Measurements from ENCODE around the gene LHPP.

Gene LHPP

DNA sequence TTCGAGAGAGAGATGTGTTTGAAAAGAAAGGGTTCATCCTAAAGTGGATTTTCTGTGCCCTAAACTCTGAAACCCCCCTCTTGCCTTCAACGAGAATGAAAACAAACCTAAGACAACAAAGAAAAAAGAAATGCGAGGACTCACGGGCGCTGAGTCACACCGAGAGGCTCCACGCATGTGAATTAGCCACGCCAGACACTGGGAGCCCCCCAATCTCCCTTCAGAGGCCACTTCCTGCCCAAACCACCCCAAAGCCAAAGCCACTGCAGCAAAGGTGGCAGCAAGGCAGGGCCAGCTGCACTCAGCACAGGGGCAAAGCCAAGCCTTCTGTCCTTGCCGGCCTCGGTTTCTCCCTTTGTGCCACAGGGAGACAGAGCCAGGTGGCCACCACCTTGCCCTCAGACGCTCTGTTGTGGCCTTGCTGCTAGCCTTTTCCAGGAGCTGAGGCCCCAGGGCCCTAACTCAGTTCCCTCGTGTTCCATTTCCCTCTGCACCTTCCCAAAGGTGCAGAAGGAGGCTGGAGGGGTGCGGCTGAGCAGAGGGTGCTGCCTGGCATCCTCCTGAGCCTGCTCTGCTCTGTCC, 189.3 kb downstream of the LHPP start:
- no peaks in the 10 kb centered on the region for H3K27me3 Mint-ChIP-seq
- H3K36me3 Mint-ChIP-seq (ENCODE audit: insufficient read depth): peaks cover 65% of the 10 kb centered on the region
- H3K4me3 Mint-ChIP-seq: peak overlapping the region; percentile 75 to 85
- peaks cover 85 to 94% of the 10 kb centered on the region in 2 donors for H3K4me1 Mint-ChIP-seq (ENCODE audit: low read depth in 2 of 2)
- H3K27ac Mint-ChIP-seq: peak overlapping the region; percentile 99 to 100
- DNase-seq (peak; percentile 78 to 84 (median 80)), ATAC-seq (replicated peaks) (peak; percentile 68)
- no peaks in the 10 kb centered on the region for H3K9me3 Mint-ChIP-seq

DNA sequence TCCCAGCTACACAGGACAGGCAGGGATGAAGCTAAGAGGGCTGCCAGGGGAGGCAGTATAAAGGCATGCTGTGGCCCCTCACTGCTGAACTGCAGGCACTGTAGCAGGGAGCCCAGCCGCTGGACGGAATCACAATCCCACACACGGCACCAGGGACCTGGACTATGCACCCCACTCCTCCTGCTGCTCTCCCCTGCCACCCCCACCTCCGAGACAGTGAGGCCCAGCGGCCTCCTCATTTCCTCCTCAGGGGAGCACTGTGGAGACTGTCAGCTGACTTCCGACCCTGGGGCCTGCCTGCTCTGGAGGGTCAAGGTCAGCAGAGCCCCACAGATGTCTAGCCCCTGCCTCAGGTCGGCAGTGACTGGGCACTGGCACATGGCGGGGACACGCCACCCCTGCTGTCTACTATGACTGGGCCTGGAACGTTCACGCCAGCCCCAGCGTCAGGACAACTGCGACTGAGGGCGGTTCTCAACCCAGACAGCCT, 189.8 kb downstream of the LHPP start:
- H3K36me3 Mint-ChIP-seq (ENCODE audit: insufficient read depth): peaks cover 66% of the 10 kb centered on the region
- ATAC-seq (replicated peaks) (peak; percentile 3), DNase-seq (no peak)
- H3K4me3 Mint-ChIP-seq: peak overlapping the region; percentile 75 to 85
- peak overlapping the region; percentile 99 to 100 for H3K27ac Mint-ChIP-seq
- peaks cover 84 to 95% of the 10 kb centered on the region in 2 donors for H3K4me1 Mint-ChIP-seq (ENCODE audit: low read depth in 2 of 2)
- H3K27me3 Mint-ChIP-seq: no peaks in the 10 kb centered on the region
- H3K9me3 Mint-ChIP-seq: no peaks in the 10 kb centered on the region

DNA sequence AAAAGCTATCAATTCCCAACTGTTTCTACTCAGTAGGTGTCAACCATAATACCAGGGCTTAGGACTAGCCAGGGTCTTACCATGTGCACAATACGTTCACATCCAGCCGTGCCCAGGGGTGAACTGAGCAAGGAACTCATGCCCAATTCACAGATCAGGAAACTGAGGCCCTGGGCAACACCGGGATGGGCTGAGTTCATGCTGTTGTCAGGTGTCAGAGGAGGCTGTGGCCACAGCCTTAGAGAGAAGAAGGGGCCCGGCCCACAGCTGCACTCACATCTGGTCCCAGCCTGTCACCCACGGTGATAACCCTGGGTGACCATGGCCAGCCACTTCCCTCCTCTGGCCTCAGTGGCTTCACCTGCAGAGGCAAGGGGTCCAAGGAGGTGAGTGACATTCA, 190.6 kb downstream of the LHPP start:
- Mint-ChIP-seq H3K27ac (peak overlapping the region; percentile 99 to 100), H3K9me3 (no peaks in the 10 kb centered on the region), H3K4me1 (ENCODE audit: low read depth in 2 of 2) (peaks cover 83 to 89% of the 10 kb centered on the region in 2 donors), H3K36me3 (ENCODE audit: insufficient read depth) (peaks cover 59% of the 10 kb centered on the region), H3K27me3 (no peaks in the 10 kb centered on the region), H3K4me3 (peak overlapping the region; percentile 75 to 85)
- no peak for ATAC-seq (replicated peaks)
- no peak for DNase-seq

DNA sequence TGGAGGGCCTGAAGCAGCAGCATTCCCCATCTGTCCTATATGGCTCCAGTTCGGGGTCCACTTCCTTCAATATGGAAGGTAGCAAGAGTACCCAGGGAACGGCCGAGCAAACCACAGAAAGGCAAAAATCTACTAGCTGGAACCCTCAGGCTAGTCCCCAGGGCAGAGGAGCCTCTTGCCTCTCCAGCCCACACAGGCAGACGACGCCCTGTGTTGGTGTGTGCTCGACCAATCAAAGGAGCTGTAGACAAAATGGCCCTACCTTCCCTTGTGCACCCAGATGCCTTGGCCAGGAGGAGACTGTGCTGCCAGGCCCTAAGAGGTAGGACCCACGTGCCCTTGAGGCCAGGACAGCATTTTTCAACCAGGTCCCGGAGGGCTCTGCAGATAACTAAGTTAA, 191.1 kb downstream of the LHPP start:
- Mint-ChIP-seq H3K27me3 (no peaks in the 10 kb centered on the region), H3K27ac (peak overlapping the region; percentile 99 to 100), H3K9me3 (no peaks in the 10 kb centered on the region), H3K36me3 (ENCODE audit: insufficient read depth) (peaks cover 60% of the 10 kb centered on the region), H3K4me3 (peak overlapping the region; percentile 75 to 85), H3K4me1 (ENCODE audit: low read depth in 2 of 2) (peaks cover 83 to 88% of the 10 kb centered on the region in 2 donors)
- DNase-seq (no peak), ATAC-seq (replicated peaks) (no peak)

DNA sequence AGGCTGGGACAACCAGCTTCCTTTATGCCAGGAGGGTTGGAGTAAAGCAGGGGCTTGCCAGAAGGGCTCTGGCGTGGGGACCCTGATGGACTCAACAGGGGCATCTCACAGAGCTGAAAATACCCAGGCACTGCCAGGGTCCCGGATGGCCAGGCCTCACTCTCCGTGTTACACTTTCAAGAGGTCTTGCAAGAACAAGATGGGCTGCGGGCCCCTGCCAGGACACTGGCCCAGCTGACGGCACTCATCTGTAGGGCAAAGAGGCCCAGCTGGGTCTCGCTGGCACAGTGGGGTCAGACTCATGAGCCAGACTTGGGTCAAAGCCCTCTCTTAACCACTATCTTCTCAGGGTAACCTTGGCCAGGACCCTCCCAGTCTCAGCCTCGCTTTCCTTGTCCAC, 191.7 kb downstream of the LHPP start:
- Mint-ChIP-seq H3K36me3 (ENCODE audit: insufficient read depth) (peaks cover 60% of the 10 kb centered on the region), H3K27me3 (no peaks in the 10 kb centered on the region), H3K4me3 (peak overlapping the region; percentile 18 to 43), H3K4me1 (ENCODE audit: low read depth in 2 of 2) (peaks cover 83 to 88% of the 10 kb centered on the region in 2 donors), H3K9me3 (no peaks in the 10 kb centered on the region), H3K27ac (peak overlapping the region; percentile 99 to 100)
- ATAC-seq (replicated peaks): no peak
- no peak for DNase-seq

DNA sequence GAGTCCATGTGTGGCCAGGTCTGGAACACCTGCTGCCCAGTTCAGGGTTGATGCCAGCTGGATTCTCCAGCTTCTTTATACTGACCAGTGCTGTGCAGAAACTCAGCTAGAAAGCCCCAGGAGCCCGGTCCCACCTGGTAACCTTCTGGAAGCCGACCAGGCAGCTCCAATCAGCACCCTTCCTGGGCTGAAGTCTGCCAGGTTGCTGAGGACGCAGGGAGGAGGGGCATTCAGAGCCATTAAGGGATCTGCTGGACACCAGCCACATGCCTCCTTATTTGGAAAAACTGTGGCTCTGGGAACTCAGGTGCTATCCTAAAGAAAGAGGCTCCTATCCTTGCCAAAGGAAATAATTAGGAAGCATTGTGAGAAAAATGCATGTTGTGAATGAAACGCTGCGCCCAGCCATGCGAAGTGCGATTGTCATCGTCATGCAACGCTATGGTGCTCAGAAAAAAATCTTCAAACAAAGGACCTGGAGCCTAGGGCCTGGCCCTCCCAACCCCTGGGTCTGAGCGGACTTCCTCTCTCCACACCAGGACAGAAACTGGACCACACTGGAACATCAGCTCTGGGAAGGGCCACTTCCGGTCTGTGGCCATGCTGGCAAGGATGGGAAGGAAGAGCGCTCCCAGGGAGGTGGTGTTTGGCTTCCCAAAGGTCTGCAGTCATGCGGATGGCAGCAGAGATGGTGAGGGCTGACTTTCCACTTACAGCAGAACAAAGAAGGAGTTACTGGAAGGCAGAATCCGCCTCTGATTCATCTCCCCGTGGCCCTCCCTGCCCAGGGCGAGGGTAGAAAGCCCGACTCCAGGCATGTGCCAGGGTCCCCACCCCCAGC, 192.4 kb downstream of the LHPP start:
- peaks cover 63% of the 10 kb centered on the region for H3K36me3 Mint-ChIP-seq (ENCODE audit: insufficient read depth)
- H3K4me3 Mint-ChIP-seq: peak overlapping the region; percentile 6 to 52
- H3K4me1 Mint-ChIP-seq (ENCODE audit: low read depth in 2 of 2): peaks cover 83 to 88% of the 10 kb centered on the region in 2 donors
- H3K27me3 Mint-ChIP-seq: no peaks in the 10 kb centered on the region
- ATAC-seq (replicated peaks) (no peak), DNase-seq (no peak)
- H3K27ac Mint-ChIP-seq: peak overlapping the region; percentile 99 to 100
- H3K9me3 Mint-ChIP-seq: no peaks in the 10 kb centered on the region

DNA sequence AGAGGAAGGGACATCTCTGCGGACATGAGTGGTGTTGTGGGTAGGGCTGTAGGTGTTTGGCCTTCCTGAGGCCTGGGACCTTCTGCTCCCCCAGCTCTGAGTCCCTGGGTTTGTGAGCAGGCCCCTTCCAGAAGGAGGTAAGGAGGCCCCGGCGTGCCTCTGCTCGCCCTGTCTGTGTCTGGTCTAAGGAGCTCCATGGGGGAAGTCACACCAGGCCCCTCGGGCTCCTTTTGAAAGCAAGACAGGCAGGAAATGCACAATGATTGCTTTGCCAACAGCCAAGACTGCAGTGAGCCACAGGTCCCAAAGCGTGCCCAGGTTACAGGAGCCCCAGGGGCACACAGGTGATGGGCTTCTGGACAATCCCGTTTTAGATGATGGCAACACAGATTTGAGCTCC, 193.1 kb downstream of the LHPP start:
- Mint-ChIP-seq H3K27me3 (no peaks in the 10 kb centered on the region), H3K4me3 (peak overlapping the region; percentile 6 to 52), H3K4me1 (ENCODE audit: low read depth in 2 of 2) (peaks cover 83 to 89% of the 10 kb centered on the region in 2 donors), H3K36me3 (ENCODE audit: insufficient read depth) (peaks cover 62% of the 10 kb centered on the region), H3K27ac (peak overlapping the region; percentile 99 to 100), H3K9me3 (no peaks in the 10 kb centered on the region)
- peak; percentile 4 for ATAC-seq (replicated peaks)
- DNase-seq: peak; percentile 40 to 49 (median 43)

DNA sequence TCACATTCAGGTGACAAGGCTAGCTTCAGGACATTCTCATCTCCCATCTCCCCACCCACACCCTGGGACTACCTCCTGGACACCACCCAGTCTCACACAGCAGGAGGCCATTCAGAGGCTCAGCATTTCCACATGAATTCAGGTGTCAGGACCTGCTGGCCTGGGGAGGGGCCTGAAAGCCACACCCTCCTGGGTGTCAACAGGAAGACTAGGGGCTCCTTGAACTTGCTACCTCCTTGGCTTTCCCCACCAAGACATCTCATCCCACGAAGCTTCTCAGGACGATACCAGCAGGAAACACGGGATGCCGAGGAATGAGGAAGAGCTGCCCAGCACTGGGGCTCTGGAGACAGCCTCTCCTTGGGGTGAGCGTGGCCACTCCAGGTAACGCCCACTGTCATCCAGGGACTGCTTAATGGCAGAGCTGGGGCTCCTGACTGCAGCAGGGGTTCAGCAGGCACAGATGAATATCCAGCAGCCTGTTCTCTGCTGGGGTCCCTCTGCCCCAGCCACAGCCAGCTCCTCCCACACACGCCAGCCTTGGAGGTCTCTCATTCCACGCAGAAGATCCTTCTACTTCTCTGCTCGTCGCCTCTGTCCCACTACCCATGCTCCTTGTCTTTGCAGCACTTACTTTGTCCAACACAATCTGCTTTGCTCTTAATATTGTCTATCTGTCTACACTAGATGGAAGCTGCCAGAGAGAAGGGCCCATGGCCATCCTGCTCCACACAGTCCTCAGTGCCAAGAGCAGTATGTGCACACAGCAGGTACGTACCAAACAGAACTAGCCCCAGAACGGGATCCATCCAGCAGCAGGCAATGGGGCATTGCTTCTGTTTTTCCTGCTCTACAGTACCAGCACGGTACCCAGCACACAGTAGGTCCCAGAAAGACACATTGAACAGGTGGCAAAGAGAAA, 193.8 kb downstream of the LHPP start:
- H3K27ac Mint-ChIP-seq: peak overlapping the region; percentile 99 to 100
- ATAC-seq (replicated peaks): no peak

DNA sequence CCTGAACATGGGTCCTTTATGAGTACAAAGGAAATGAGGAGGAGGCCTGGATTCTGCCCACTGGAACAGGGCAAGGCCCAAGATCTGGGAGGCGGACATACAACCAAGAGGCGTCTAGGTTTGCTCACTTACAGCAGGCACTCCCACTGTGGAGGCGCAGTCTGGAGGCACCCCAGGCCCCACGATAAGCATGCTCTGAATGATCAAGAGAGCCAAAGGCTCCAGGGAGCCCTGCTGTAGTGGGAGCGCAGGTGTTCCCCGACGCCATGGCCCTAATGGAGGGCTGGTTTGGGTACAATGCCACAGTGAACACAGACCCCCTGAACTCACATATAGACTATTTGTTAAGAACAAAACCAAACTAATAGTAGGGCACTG, 194.5 kb downstream of the LHPP start:
- H3K4me1 Mint-ChIP-seq (ENCODE audit: low read depth in 2 of 2): peaks cover 81 to 86% of the 10 kb centered on the region in 2 donors
- no peaks in the 10 kb centered on the region for H3K9me3 Mint-ChIP-seq
- peak overlapping the region; percentile 6 to 52 for H3K4me3 Mint-ChIP-seq
- peaks cover 59% of the 10 kb centered on the region for H3K36me3 Mint-ChIP-seq (ENCODE audit: insufficient read depth)
- DNase-seq (no peak), ATAC-seq (replicated peaks) (no peak)
- H3K27ac Mint-ChIP-seq: peak overlapping the region; percentile 99 to 100
- no peaks in the 10 kb centered on the region for H3K27me3 Mint-ChIP-seq

More for the DNA sequence above, 193.8 kb downstream of the LHPP start:
- H3K36me3 Mint-ChIP-seq (ENCODE audit: insufficient read depth): peaks cover 62% of the 10 kb centered on the region
- peak overlapping the region; percentile 6 to 52 for H3K4me3 Mint-ChIP-seq
- DNase-seq: no peak
- no peaks in the 10 kb centered on the region for H3K9me3 Mint-ChIP-seq
- H3K27me3 Mint-ChIP-seq: no peaks in the 10 kb centered on the region
- peaks cover 83 to 90% of the 10 kb centered on the region in 2 donors for H3K4me1 Mint-ChIP-seq (ENCODE audit: low read depth in 2 of 2)

DNA sequence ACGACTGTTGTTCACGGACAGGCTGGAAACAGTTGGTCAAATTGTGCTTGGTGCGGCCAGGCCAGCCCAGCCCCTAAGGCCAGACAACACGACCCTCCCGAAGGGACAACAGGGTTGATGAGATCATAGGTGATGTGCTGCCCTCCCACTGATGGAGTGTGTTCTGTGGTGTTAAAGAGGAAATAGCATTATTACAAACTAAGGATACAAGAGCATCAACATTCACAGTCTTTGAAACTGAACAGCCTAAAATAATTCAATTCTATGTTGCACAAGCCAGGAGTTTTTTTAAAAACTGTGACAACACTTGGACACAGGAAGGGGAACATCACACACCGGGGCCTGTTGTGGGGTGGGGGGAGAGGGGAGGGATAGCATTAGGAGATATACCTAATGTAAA, 194.9 kb downstream of the LHPP start:
- Mint-ChIP-seq H3K27ac (peak overlapping the region; percentile 99 to 100), H3K4me3 (peak overlapping the region; percentile 24 to 52), H3K27me3 (no peaks in the 10 kb centered on the region), H3K4me1 (ENCODE audit: low read depth in 2 of 2) (peaks cover 81 to 85% of the 10 kb centered on the region in 2 donors), H3K9me3 (no peaks in the 10 kb centered on the region), H3K36me3 (ENCODE audit: insufficient read depth) (peaks cover 57% of the 10 kb centered on the region)
- DNase-seq (no peak), ATAC-seq (replicated peaks) (no peak)

DNA sequence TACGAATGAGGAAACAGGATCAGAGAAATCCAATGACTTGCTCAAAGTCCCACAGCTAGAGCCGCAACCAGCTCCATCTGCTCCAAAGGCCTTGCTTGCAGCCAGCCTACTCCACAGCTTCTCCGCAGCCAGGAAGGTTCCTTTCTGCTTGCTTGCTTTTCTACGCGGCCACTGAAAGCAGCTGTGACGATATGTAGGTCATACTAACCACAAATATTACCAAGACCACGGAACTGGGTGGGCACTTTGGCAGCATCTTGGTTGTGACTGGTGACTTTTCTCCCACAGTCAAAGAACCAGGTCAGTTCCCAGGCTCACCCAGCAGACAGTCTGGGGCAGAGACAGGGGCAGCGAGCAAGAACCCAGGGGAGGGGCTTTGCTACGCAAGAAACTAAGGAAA, 196.2 kb downstream of the LHPP start:
- peak; percentile 52 to 71 (median 67) for DNase-seq
- ATAC-seq (replicated peaks): peak; percentile 78
- H3K9me3 Mint-ChIP-seq: no peaks in the 10 kb centered on the region
- H3K27me3 Mint-ChIP-seq: no peaks in the 10 kb centered on the region
- H3K27ac Mint-ChIP-seq: peak overlapping the region; percentile 99
- H3K4me3 Mint-ChIP-seq: peak overlapping the region; percentile 80 to 89
- H3K4me1 Mint-ChIP-seq (ENCODE audit: low read depth in 2 of 2): peaks cover 76 to 80% of the 10 kb centered on the region in 2 donors
- H3K36me3 Mint-ChIP-seq (ENCODE audit: insufficient read depth): peaks cover 49% of the 10 kb centered on the region

DNA sequence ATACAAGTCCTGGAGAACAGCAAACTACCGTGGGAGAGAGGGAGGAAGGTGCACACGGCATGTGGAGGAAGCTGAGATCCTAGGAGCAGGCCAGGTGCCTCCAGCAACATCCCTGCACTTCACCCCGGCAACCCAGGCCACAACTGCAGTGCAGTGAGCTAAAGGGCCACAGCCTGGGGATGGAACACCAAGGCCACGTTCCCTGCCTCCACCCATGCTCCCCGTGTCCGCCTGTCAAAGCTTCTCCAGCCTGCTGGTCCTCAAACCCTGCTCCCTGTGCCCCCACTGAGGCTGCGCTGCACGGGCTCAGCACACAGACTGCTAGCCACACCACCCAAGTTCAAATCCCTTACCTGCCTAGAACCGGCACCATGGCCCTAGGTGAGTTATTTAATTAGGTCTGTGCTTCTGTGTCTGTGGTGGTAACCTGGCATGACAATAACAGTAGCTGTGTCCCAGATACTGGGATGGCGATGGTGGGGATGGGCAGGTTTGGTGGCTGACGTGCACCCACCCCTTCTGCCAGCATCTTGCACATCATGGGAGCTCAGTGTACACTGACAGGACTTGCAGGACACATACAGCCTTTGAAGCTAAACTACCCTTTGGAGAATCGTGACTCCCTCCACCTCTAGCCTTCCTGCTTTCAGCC, 197.1 kb downstream of the LHPP start:
- Mint-ChIP-seq H3K4me1 (ENCODE audit: low read depth in 2 of 2) (peaks cover 69 to 75% of the 10 kb centered on the region in 2 donors), H3K27ac (peak overlapping the region; percentile 99)
- ATAC-seq (replicated peaks): peak; percentile 45

More for the DNA sequence above, 197.1 kb downstream of the LHPP start:
- H3K27me3 Mint-ChIP-seq: no peaks in the 10 kb centered on the region
- no peaks in the 10 kb centered on the region for H3K9me3 Mint-ChIP-seq
- peak in 2 of 3 experiments; percentile 40 to 45 for DNase-seq
- H3K36me3 Mint-ChIP-seq (ENCODE audit: insufficient read depth): peaks cover 46% of the 10 kb centered on the region
- peak overlapping the region; percentile 80 to 89 for H3K4me3 Mint-ChIP-seq

Data from effector memory CD8-positive, alpha-beta T cell (primary cell).